ENCODE results near the gene SF3B3.
"Not testable (repeated sequence)": the region's sequence is repeated elsewhere in the genome, so short reads cannot be mapped to it uniquely, and the experiment has no call there.

DNA sequence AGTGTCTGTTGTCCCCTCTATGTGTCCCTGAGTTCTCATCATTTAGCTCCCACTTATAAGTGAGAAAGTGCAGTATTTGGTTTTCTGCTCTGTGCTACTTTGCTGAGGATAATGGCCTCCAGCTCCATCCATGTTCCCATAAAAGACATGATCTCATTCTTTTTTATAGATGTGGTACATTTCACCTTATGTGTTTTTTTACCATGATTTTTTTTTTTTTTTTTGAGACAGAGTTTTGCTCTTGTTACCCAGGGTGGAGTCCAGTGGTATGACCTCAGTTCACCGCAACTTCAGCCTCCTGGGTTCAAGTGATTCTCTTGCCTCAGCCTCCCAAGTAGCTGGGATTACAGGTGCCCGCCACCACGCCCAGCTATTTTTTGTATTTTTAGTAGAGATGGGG is 65.8 kb downstream of the SF3B3 start:
- not testable (repeated sequence) for TF ChIP-seq POLR2AphosphoS5 (IDR thresholded peaks at IDR 0.05; ENCODE audit: low read depth, low read length); SP1 (IDR thresholded peaks at IDR 0.05; ENCODE audit: low read depth); POLR2A (IDR thresholded peaks at IDR 0.05; ENCODE audit: borderline replicate concordance, extremely low read depth, insufficient read depth, insufficient read length); EZH2phosphoT487 (IDR thresholded peaks at IDR 0.05; ENCODE audit: borderline replicate concordance); ZFX (IDR thresholded peaks at IDR 0.05); SIN3A (IDR thresholded peaks at IDR 0.05; ENCODE audit: low read depth); ZNF274 (IDR thresholded peaks at IDR 0.05; ENCODE audit: low read depth, low read length); FOSL1 (IDR thresholded peaks at IDR 0.05; ENCODE audit: low read depth); TCF7L2 (IDR thresholded peaks at IDR 0.05; ENCODE audit: borderline replicate concordance, extremely low read depth, insufficient read depth, insufficient read length)
- TF ChIP-seq, protein P1, sequence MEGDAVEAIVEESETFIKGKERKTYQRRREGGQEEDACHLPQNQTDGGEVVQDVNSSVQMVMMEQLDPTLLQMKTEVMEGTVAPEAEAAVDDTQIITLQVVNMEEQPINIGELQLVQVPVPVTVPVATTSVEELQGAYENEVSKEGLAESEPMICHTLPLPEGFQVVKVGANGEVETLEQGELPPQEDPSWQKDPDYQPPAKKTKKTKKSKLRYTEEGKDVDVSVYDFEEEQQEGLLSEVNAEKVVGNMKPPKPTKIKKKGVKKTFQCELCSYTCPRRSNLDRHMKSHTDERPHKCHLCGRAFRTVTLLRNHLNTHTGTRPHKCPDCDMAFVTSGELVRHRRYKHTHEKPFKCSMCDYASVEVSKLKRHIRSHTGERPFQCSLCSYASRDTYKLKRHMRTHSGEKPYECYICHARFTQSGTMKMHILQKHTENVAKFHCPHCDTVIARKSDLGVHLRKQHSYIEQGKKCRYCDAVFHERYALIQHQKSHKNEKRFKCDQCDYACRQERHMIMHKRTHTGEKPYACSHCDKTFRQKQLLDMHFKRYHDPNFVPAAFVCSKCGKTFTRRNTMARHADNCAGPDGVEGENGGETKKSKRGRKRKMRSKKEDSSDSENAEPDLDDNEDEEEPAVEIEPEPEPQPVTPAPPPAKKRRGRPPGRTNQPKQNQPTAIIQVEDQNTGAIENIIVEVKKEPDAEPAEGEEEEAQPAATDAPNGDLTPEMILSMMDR (IDR thresholded peaks at IDR 0.05 in 2 of 3, conservative IDR thresholded peaks at IDR 0.05 in 1 of 3; ENCODE audit: borderline replicate concordance in 1 of 3, insufficient read depth in 1 of 3, low read depth in 2 of 3, low read length in 2 of 3), result not testable (repeated sequence)
- TF ChIP-seq, protein P2, sequence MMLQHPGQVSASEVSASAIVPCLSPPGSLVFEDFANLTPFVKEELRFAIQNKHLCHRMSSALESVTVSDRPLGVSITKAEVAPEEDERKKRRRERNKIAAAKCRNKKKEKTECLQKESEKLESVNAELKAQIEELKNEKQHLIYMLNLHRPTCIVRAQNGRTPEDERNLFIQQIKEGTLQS (IDR thresholded peaks at IDR 0.05), result not testable (repeated sequence)
- TF ChIP-seq, protein P3, sequence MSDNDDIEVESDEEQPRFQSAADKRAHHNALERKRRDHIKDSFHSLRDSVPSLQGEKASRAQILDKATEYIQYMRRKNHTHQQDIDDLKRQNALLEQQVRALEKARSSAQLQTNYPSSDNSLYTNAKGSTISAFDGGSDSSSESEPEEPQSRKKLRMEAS (IDR thresholded peaks at IDR 0.05), result not testable (repeated sequence)
- TF ChIP-seq, protein P4, sequence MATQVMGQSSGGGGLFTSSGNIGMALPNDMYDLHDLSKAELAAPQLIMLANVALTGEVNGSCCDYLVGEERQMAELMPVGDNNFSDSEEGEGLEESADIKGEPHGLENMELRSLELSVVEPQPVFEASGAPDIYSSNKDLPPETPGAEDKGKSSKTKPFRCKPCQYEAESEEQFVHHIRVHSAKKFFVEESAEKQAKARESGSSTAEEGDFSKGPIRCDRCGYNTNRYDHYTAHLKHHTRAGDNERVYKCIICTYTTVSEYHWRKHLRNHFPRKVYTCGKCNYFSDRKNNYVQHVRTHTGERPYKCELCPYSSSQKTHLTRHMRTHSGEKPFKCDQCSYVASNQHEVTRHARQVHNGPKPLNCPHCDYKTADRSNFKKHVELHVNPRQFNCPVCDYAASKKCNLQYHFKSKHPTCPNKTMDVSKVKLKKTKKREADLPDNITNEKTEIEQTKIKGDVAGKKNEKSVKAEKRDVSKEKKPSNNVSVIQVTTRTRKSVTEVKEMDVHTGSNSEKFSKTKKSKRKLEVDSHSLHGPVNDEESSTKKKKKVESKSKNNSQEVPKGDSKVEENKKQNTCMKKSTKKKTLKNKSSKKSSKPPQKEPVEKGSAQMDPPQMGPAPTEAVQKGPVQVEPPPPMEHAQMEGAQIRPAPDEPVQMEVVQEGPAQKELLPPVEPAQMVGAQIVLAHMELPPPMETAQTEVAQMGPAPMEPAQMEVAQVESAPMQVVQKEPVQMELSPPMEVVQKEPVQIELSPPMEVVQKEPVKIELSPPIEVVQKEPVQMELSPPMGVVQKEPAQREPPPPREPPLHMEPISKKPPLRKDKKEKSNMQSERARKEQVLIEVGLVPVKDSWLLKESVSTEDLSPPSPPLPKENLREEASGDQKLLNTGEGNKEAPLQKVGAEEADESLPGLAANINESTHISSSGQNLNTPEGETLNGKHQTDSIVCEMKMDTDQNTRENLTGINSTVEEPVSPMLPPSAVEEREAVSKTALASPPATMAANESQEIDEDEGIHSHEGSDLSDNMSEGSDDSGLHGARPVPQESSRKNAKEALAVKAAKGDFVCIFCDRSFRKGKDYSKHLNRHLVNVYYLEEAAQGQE (IDR thresholded peaks at IDR 0.05; ENCODE audit: low read depth), result not testable (repeated sequence)
